Retina (tissue), 1 donor: ENCODE measurements around the gene PRR14L.
"Not testable (repeated sequence)": the region's sequence is repeated elsewhere in the genome, so short reads cannot be mapped to it uniquely, and the experiment has no call there.

Source experiments
- DNase-seq: peaks from one replicate; pipeline ENCODE4 v3.0.0-alpha.2; 2016

The PRR14L gene

DNA sequence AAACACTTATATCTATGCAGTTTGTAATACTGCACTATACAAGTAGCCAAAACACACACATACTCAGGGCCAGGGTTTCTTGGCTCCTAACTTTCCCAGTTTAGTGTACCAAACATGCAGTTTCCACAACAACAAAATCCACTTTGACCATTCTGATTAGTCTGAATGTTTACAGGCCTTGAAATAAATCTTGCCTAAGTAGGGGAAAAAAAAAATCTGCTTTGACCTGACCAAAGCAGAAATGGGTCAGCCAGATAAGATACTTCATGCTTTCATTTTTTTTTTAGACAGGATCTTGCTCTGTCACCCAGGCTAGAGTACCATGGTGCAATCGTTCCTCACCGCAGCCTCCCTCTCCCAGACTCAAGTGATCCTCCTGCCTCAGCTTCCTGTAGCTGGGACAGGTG, 10.1 kb downstream of the PRR14L start:
- DNase-seq = no peak

DNA sequence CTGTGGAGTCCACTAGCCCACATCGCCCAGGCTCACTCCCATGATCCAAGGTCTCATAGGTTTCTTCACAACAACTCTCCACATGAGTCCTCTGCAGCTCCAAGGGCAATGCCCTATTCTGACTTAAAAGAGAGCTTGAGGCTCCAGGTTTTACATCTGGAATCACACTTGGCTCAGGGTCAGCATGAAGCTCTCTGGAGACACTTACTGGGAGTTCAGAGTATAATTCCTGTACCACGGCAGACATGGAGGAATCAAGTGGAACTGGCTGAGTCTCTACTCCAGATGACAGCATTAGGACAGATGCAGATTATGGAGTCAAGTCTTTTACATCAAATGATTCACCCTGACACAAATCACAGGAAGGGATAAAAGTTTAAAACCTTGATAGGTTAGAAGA, 11.4 kb downstream of the PRR14L start:
- no peak for DNase-seq

DNA sequence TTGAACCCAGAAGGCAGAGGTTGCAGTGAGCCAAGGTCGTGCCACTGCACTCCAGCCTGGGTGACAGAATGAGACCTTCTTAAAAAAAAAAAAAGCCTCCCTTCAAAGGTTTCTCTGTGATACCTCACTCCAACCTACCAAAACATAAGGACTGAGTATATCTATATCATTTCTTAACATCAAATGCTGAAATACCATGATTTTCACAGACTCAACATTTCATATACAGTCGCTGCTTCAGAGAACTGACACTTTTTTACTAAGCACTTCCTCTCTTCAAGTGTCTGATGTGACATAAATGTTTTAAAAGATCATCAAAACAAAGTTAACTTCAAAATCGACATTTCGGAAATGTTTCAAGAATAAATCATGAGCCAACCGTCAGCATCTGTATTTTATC, 12.0 kb downstream of the PRR14L start:
- no peak for DNase-seq

DNA sequence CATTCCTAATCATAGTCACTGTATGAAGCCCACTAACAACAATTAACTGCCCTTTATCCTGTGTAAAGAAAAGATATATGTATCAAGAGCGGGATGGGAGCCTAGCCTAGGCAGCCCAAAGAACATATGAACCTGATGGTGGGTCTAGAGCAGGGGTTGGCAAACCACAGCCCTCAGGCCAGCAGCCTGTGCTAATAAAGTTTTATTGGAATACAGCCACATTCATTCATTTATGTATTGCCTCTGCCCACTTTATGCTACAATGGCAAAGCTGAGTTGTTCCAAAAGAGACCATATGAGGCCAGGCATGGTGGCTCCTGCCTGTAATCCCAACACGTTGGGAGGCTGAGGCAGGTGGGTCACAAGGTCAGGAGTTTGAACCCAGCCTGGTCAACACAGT, 13.5 kb downstream of the PRR14L start:
- DNase-seq = no peak

DNA sequence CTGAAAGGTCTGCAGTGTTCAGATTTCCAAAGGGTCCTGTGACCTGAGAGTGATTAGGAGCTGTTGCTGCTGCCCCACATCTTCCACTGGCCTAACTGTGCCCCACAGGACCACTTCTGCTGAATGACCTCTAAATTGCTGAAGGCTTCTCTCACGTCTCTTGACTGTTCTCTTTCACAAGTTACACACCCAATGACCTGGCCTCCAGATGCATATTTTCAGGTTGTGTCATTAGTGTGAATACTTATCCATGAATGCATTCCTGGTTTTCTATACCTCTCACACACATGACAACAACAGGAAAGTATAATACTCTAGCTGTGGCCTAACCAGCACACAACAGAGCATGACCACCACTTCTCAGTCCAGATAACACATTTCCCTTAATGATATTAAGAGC, 15.4 kb downstream of the PRR14L start:
- DNase-seq = no peak

DNA sequence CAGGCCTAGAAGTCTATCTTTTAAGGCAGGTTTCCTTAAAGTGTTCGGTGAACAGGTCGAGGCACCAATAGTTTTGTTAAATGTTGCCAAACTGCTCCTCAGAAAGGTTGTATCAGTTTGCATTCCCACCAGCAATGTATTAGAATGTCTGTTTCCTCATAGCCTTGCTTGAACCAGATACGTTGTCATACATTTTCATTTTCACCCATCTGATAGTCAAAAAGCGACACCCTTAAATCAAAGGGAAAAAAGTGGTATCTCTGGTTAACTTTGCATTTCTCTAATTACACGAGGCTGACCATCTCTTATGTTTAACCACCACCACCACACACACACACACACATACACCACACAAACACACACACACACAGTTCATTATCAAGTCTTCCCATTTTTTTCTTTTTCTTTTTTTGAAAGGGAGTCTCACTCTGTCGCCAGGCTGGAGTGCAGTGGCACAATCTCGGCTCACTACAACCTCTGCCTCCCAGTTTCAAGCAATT, 16.3 kb downstream of the PRR14L start:
- no peak for DNase-seq

DNA sequence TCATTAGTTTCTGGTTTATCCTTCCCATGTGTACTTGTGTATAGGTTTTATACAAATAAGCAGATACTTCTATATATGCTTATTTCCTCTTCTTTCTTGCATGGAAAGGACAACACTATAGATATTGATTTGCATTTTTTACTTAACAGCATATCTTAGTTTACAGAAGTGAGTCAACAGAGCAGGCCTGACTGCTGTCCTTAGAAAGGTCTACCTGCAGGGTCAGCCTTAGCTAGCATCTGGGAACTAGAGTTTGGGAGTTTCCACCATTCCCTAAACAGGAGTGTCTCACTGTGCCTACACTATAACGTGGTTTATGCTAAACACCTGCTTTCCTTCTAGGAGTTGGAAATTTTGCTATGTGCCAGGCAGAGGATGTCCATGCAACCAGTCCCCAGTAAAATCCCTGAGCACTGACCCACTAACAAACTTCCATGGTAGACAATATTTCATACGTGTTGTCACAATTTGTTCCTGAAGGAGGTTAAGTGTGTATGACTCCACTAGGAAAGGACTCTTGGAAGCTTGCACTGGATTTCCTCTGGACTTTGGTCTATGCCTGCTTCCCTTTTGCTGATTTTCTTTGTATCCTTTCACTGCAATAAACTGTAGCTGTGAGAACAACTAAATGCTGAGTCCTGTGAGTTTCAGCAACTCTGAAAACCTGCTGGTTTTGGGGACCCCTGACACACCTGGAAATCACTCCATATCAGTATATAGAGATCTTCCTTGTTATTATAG, 17.7 kb downstream of the PRR14L start:
- DNase-seq = no peak

DNA sequence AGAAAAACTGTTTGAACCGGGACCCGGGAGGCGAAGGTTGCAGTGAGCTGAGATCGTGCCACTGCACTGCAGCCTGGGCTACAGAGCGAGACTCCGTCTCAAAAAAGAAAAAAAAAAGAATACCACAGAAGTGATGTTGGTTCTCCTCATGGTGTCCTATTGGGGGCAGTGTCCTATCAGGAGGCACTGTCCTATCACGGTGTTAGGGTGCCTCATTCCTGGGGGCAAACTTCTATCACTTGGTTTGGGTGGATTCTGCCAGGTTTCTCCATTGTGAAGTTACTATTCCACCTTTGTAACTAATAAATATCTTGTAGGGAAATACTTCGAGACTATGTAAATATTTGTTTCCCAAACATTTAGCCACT, 19.6 kb downstream of the PRR14L start:
- no peak for DNase-seq

DNA sequence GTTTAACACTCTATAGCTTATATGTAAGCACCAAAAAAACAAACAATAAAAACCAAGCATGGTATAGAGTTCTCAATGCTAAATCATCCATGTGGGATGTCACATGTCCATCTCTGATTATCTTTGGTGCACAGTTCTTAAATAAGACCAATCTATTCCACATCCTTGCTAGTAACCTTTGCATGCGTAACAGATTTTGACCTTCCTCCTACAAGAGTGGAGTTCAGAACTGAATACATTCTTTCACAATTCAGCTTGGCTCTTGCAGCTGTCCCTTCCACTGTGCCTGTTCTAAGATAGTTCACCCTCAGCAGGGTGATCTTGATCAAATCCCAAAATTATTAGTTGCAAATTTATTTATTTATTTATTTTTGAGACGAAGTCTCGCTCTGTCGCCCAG, 21.1 kb downstream of the PRR14L start:
- DNase-seq = no peak

DNA sequence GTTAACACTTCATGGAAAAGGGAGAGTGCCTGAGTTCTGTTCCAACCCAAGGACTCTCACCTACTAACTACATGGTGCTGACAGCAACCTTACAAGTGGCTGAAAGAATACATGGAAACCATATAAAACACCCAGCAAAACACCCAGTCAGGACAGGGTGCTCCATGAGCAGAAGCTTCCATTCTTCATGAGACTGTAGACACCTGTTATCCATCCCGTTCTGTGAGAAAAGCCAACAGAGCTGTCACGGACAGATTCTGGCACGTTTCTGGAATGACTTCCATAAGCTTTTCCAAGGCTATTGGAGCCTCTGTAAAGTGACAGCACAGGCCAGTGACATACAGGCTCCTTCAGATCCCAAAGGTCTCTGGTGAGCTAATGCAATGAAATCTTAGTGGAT, 23.2 kb downstream of the PRR14L start:
- no peak for DNase-seq

DNA sequence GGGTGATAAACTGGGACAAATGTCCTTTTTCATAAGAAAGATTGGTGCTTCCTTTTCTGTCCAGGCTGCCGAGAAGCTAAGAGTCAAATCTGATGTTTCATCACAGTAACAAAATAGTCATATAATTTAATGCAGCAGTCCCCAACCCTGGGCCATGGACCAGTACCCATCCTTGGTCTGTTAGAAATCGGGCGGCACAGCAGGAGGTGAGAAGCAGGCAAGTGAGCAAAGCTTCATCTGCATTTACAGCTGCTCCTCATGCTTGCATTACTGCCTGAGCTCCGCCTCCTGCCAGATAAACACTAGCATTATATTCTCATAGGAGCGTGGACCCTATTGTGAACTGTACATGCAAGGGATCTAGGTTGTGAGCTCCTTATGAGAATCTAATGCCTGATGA, 26.2 kb downstream of the PRR14L start:
- DNase-seq = no peak

DNA sequence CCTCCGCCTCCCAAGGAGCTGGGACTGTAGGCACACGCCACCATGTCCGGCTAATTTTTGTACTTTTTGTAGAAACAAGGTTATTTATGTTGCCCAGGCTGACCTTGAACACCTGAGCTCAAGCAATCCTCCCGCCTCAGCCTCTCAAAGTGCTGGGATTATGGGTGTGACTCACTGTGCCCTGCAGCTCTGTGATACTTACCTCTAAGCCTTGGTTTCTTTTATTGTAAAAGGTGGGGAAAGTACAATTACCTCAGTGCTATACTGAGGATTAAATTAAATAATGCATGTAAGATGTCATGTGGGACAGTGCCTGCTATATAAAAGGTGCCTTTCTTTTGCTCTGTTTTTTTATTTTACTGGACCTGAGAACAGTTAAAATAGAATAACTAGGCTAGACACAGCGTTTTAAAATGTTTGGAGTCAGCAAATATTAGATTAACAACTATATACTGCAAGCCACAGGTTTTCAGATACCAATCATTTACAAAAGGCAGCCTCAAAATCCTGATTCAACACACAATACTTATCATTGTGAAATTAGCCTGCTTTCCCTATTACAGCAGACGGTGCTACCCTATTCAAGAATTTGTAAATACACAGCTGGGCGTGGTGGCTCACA, 30.0 kb downstream of the PRR14L start:
- DNase-seq = no peak

DNA sequence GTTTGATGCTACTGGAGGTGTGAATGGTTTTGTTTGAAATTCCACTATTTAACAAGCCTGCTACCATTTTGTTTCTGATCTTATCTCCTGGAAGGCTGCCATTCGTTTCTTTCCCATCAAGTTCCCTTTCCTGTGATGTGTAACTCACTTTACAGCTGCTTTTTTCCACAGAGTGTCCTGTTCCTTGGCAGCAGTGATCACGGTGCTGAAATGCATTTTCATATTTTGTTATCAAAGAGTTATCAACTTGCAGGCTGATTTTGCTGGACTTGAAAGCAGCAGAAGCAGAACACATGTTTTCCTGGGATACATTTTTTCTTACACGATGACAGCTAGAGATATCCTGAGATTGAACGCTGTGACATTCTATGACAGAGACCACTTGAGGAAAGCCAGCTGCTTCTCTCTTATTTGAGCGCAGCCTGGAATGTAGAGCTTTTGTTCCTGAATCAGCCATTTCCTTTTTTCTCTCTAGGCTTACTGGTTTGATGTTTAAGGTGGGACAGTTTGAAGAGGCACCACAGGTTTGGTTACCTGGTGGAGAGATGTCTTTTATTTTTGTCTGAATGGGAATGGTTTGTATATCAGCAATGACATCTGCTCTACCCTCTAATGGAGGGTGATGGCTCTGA, 34.7 kb downstream of the PRR14L start:
- no peak for DNase-seq

DNA sequence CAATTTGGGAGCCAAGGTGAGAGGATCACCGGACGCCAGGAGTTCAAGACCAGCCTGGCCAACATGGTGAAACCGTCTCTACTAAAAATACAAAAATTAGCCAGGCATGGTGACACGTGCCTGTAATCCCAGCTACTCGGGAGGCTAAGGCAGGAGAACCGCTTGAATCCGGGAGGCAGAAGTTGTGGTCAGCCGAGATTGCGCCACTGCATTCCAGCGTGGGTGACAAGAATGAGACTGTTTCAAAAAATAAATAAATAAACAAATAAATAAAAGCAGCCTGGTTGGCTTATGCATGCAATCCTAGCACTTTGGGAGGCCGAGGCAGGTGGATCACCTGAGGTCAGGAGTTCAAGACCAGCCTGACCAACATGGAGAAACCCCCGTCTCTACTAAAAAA, 38.7 kb downstream of the PRR14L start:
- DNase-seq = not testable (repeated sequence)

DNA sequence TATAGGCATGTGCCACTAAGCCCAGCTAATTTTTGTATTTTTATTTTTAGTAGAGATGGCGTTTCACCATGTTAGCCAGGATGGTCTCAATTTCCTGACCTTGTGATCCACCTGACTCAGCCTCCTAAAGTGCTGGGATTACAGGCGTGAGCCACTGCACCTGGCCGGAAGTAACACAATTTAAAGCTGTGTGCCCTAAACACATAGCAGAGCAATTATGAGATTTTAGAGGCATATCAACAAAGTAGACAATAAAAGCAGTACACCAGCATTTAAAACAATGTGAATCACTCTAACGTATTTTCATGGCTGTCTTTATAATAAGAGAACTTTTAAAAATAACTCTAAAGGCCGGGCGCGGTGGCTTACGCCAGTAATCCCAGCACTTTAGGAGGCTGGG, 42.4 kb downstream of the PRR14L start:
- DNase-seq = no peak

DNA sequence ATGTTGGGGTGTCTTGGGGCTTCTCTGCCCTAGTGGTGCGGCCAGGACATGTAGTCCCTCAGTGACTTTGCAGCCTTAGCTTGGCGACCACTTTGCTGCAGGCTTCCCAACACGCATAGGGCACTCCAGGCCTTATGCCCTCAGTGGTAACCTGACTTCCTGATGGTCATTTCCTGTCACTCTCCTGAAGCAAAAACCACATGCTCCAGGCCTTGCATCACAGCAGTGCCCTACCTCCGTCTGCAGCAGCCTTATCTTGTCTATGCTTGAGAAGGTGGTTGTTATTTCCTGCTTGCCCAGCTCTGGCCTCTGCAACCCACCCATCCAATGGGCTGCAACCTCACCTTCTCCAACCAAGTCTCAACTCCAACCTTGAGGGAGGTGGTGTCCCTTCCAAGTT, 54.5 kb downstream of the PRR14L start:
- no peak for DNase-seq

DNA sequence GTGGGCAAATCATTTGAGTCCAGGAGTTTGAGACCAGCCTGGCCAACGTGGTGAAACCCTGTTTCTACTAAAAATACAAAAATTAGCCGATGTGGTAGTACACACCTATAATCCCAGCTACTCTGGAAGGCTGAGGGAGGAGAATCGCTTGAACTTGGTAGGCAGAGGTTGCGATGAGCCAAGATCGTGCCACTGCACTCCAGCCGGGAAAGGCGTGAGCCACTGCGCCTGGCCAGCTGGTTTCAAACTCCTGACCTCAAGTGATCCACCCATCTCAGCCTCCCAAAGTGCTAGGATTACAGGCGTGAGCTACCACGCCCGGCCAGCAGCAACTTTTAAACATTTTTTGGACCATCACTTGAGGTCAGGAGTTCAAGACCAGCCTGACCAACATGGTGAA, 55.9 kb downstream of the PRR14L start:
- DNase-seq = not testable (repeated sequence)

DNA sequence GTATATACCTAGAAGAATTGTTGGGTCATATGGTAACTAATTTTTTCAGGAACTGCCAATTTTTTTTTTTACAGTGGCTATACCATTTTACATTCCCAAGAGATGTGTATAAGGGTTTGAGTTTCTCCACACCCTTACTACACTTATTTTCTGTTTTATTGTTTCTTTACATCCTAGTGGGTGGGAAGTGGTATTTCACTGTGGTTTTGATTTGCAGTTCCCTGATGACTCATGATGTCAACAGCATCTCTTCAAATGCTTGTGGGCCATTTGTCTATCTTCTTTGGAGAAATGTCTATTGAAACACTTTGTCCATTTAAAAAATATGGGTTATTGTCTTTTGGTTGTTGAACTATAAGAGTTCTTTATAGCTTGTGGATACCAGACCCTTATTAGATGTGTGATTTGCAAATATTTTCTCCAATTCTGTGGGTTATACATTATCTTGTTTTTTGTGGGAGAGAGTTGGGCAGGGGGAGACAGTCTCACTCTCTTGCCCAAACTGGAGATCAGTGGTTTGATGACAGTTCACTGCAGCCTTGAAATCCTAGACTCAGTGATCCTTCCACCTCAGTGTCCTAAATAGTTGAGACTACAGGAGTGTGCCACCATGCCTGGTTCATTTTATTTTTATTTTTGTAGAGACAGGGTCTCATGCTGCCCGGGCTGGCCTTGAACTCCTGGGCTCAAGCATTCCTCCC, 57.6 kb downstream of the PRR14L start:
- no peak for DNase-seq

DNA sequence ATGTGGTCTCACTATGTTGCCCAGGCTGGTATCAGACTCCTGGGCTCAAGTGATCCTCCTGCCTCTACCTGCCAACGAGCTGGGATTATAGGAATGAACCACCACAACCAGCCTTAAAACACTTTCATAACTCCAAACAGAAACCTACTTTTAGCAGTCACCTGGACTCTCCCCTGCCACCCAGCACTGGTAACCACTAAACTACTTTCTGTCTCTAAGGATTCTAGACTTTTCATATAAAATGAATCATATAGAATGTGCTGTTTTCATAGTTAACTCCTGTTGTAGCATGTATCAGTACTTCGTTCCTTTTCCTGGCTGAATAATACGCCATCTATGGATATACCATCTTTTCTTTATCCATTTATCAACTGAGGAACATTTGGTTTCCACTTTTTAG, 58.5 kb downstream of the PRR14L start:
- no peak for DNase-seq

DNA sequence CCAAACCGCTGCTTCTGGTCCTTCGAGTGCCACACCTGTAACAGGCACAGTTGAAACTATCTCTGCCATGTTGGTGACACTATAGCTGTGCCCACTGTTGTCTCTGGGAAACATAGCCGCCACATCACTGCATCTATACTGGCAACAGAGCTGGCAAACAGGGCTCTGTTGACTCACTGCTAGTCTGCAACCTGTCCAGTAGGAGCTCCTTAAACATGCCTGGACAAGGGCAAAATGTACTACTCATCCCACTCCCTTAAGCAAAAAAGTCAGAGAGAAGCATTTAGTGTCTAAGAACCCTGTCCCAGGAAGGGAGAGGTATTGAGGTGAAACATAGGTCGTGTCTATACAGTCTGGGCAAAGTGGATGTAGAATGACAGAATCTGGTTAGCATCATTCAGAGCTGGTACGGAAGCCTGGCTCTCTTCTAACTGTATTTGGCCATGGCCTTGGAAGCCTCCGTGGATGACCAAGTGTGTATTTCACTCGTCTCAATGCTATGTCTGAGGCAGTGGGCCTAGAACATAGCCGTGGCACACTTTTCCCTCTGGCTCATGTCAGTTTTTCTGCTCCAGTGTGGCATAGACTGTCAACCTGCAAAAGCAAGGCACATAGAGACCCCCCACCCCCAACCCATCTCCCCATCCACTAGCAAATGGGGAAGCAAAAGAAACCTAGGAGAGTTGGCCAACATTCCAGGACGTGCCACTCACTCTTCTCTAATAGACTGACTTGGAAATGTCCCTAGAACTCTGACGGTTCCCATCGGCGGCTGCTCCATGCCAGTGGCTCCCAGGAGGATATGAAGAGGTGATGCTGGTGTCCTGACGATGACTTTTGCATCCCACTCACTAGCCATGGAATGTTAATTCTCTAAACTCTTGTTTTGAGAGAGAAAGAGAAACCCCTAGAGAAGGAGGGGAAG, 66.5 kb downstream of the PRR14L start:
- no peak for DNase-seq

DNA sequence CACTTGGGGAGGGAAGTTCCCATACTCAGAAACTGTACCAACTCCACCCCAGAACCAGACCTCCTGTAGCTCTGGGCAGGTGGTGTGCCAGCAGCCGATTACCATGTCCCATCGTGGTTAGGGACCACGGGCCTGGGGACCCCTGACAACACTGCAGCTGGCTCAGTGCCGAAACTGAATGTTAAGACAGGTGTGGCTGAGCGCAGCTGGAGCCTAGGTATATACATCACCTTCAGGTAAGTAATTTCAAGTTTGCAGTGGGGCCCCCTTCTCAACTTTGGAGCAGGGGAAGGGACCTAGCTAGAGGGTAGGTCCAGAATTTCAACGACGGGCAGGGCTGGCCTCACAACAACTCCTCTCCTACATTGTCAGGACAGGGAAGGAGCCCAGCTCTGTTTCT, 67.2 kb downstream of the PRR14L start:
- DNase-seq = no peak
